Fibroblast of lung (primary cell): ENCODE data around the gene IRF5. TPM values are rescaled to one million over a fixed set of nuclear protein-coding genes. Genes with fewer than 3 reads are reported as not detected.

Source experiments
- DNase-seq, 2 donors: peaks; one replicate each; pipeline versions ENCODE4 v3.0.0 to v3.0.0-alpha.2; 2010; ENCODE audit warnings: low read depth in 2 of 2
- H2AFZ ChIP-seq: 2 replicates; pipeline ENCODE4 v1.5.1; 2012; ENCODE audit warnings: low read length, control low read depth, inconsistent platforms
- H3K27ac ChIP-seq: 2 replicates; pipeline ENCODE4 v1.5.1; 2011; ENCODE audit warnings: low read length, control low read depth; ENCODE audit not compliant: insufficient read depth
- H3K27me3 ChIP-seq: 2 replicates; pipeline ENCODE4 v1.5.1; 2011; ENCODE audit warnings: mild to moderate bottlenecking, low read length; ENCODE audit not compliant: control insufficient read depth, insufficient read depth
- H3K36me3 ChIP-seq: 2 replicates; pipeline ENCODE4 v1.5.1; 2011; ENCODE audit warnings: low read length; ENCODE audit not compliant: control insufficient read depth, insufficient read depth
- H3K4me1 ChIP-seq: 2 replicates; pipeline ENCODE4 v1.5.1; 2011; ENCODE audit warnings: low read length; ENCODE audit not compliant: control insufficient read depth, insufficient read depth; ENCODE audit errors: extremely low read depth
- H3K4me2 ChIP-seq: 2 replicates; pipeline ENCODE4 v1.5.1; 2011; ENCODE audit warnings: low read length, control low read depth; ENCODE audit not compliant: insufficient read depth; ENCODE audit errors: extremely low read depth
- H3K4me3 ChIP-seq, 4 experiments: fragments of 200-600 bp in 1 of 4; sonication (generic) in 1 of 4; replicated peaks in 1 of 4; 2 replicates each; pipeline ENCODE4 v1.5.1; 2011 to 2016; ENCODE audit warnings: low read length in 4 of 4, low read depth in 3 of 4, mild to moderate bottlenecking in 3 of 4, control low read depth in 2 of 4, inconsistent platforms in 1 of 4, mixed read lengths in 1 of 4; ENCODE audit not compliant: insufficient read depth in 1 of 4; ENCODE audit errors: control extremely low read depth in 1 of 4
- H3K79me2 ChIP-seq: 2 replicates; pipeline ENCODE4 v1.5.1; 2012; ENCODE audit warnings: mild to moderate bottlenecking, low read length, inconsistent platforms; ENCODE audit not compliant: control insufficient read depth, insufficient read depth
- H3K9ac ChIP-seq: 2 replicates; pipeline ENCODE4 v1.5.1; 2011; ENCODE audit warnings: mild to moderate bottlenecking, low read length, control low read depth; ENCODE audit not compliant: insufficient read depth
- H3K9me3 ChIP-seq: 2 replicates; pipeline ENCODE4 v1.5.1; 2012; ENCODE audit warnings: low read depth, low read length; ENCODE audit not compliant: control insufficient read depth, insufficient read depth
- H4K20me1 ChIP-seq: 2 replicates; pipeline ENCODE4 v1.5.1; 2011; ENCODE audit warnings: low read length; ENCODE audit not compliant: control insufficient read depth, insufficient read depth; ENCODE audit errors: extremely low read depth
- EZH2 ChIP-seq: IDR thresholded peaks from 2 replicates; pipeline ENCODE4 v1.5.1; 2012; ENCODE audit warnings: low read length, control low read depth, mild to moderate bottlenecking; ENCODE audit errors: missing control alignments
- polyA plus RNA-seq, 2 donors: library from polyadenylated mRNA; depleted of rRNA in 1 of 2; stranded (reverse) in 1 of 2; unstranded in 1 of 2; fragments of >200 nt; gene quantifications; 2 replicates each; pipeline ENCODE4 v1.2.1, GENCODE V29; 2011 to 2012; ENCODE audit warnings: missing spikeins in 1 of 2
- total RNA-seq: library from RNA; depleted of rRNA; stranded (reverse); fragments of >200 nt; gene quantifications from 2 replicates; pipeline ENCODE4 v1.2.1, GENCODE V29; 2014
- TF ChIP-seq, protein P1 (sequence below), 2 donors: IDR thresholded peaks in 1 of 2; conservative IDR thresholded peaks in 1 of 2; 1 replicate in 1 of 2; 2 replicates in 1 of 2; pipeline ENCODE4 v1.5.1; 2011 to 2012; ENCODE audit warnings: low read length in 2 of 2, control low read depth in 1 of 2, inconsistent platforms in 1 of 2, low read depth in 1 of 2, mild to moderate bottlenecking in 1 of 2

Gene IRF5
- total and polyA plus RNA-seq, 2 donors (not counting 1 experiment from before 2014, with no cell fraction given): 0.33 TPM; not detected in 1

DNA sequence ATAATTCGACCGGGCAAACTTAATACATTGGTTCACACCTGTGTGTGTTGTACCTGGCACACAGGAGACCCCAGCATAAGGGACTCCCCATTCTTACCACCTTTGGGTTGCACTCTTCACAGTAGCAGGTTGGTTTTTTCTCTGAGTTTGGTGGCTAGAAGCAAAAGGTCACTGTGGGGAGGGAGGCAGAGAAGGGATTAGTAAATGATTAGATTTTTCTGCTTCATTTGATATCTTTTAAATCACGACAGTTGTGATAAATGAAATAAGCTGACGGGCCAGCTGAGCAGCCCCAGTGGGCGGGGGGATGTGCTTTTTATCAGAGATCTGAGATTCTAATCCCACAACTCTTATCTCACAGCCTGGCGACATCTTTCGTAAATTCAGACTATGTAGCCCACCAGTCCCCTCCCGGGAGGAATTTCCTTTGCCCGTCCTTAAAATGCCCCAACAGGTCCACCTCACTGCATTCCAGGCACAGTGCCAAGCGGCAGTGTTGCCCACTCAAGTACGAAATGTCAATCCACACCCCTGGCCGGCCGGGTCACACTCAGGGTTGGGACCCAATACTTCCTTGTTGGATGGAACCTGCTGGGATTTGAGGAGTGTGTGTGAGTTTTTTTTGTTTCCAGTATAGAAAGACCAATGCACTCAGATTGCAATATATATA is 16.7 kb upstream of the IRF5 start:
- Histone ChIP-seq H2AFZ (no peak overlapping the region), H3K36me3 (no peaks in the 10 kb centered on the region), H3K27me3 (peaks cover 37% of the 10 kb centered on the region), H4K20me1 (no peaks in the 10 kb centered on the region), H3K4me1 (no peaks in the 10 kb centered on the region), H3K27ac (no peak overlapping the region), H3K4me2 (no peak overlapping the region), H3K9me3 (no peaks in the 10 kb centered on the region), H3K79me2 (no peaks in the 10 kb centered on the region), H3K9ac (no peak overlapping the region), H3K4me3 (no peak overlapping the region)
- no peak for TF ChIP-seq EZH2
- TF ChIP-seq, protein P1, sequence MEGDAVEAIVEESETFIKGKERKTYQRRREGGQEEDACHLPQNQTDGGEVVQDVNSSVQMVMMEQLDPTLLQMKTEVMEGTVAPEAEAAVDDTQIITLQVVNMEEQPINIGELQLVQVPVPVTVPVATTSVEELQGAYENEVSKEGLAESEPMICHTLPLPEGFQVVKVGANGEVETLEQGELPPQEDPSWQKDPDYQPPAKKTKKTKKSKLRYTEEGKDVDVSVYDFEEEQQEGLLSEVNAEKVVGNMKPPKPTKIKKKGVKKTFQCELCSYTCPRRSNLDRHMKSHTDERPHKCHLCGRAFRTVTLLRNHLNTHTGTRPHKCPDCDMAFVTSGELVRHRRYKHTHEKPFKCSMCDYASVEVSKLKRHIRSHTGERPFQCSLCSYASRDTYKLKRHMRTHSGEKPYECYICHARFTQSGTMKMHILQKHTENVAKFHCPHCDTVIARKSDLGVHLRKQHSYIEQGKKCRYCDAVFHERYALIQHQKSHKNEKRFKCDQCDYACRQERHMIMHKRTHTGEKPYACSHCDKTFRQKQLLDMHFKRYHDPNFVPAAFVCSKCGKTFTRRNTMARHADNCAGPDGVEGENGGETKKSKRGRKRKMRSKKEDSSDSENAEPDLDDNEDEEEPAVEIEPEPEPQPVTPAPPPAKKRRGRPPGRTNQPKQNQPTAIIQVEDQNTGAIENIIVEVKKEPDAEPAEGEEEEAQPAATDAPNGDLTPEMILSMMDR (conservative IDR thresholded peaks at IDR 0.05 in 1 of 2, IDR thresholded peaks at IDR 0.05 in 1 of 2; ENCODE audit: low read depth in 1 of 2, low read length in 2 of 2): no peak
- DNase-seq: no peak

DNA sequence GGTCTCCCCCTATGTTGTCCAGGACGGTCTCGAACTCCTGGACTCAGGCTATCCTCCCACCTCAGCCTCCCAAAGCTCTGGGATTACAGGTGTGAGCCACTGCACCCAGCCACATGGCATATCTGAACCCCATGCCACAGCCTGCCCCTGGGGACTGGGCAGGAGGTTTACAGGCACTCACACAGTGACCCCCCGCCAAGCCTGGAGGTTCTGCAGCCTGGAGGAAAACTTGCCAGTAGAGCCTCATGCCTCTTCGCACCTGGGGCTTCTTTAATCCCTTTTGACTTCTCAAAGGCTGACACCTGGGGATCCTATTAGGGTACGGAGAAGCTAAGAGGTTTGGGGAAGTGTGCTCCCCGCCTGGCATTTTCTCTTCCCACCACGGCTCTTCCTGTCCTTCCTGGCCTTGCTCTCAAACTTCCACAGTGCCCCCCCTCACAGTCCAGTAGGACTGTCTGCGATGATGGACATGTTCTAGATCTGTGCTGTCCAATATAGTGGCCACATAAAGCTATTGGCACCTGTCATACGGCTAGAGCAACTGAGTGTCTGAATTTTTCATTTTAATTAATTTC is 15.8 kb upstream of the IRF5 start:
- H3K36me3 ChIP-seq: no peaks in the 10 kb centered on the region
- H3K79me2 ChIP-seq: no peaks in the 10 kb centered on the region
- H3K27ac ChIP-seq: no peak overlapping the region
- no peak overlapping the region for H2AFZ ChIP-seq
- no peaks in the 10 kb centered on the region for H4K20me1 ChIP-seq
- H3K4me2 ChIP-seq: no peak overlapping the region
- no peaks in the 10 kb centered on the region for H3K4me1 ChIP-seq
- H3K9ac ChIP-seq: no peak overlapping the region
- TF ChIP-seq EZH2: no peak
- TF ChIP-seq, protein P1 (conservative IDR thresholded peaks at IDR 0.05 in 1 of 2, IDR thresholded peaks at IDR 0.05 in 1 of 2; ENCODE audit: low read depth in 1 of 2, low read length in 2 of 2): no peak
- H3K27me3 ChIP-seq: peaks cover 30% of the 10 kb centered on the region
- H3K9me3 ChIP-seq: no peaks in the 10 kb centered on the region
- no peak overlapping the region for H3K4me3 ChIP-seq
- no peak for DNase-seq

DNA sequence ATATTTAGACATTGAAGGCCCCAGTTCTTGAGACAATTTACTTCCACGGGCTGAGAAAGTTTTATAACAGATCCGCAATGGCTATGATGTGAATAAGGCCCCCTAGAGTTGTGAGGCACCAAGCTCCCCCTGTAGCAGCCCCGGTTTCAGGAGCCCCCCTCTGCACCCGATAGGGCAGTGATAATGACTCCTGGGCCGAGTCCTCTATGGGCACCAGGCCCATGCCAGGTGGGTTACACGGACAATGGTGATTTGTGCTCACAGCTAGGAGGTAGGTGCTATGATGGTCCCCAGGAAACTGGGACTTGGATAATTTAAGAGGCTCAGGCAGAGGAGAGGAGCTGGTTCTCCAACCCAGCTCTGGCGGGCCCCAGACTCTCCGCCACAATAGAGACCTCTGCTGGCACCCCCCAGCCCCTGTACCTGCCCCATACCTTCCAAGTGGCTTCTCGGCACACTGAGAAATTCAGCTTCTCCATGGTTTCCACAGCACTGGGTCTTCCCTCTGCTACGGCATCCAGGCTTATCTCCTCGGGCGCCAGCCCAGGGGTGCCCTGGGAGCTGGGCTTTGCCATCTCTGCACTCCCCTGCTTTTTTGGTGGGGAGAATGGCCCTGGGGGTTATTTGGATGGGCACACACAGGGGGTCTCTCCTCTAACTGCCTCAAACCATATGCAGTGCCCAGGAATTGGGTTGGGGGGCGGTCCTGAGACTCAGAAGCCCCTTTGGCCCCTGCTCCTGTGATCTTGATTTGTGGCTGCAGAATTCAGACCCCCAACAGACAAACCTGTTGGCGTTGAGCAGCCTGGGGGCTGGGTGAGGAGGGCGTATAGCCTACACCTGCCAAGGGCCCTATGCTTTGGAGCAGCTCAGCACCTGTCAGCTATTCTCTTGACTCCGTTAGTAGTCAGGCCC is 15.0 kb upstream of the IRF5 start:
- Histone ChIP-seq H3K4me3 (no peak overlapping the region), H3K27ac (no peak overlapping the region), H2AFZ (no peak overlapping the region), H3K4me1 (no peaks in the 10 kb centered on the region), H3K36me3 (no peaks in the 10 kb centered on the region), H3K9me3 (no peaks in the 10 kb centered on the region), H4K20me1 (no peaks in the 10 kb centered on the region), H3K27me3 (peaks cover 28% of the 10 kb centered on the region), H3K4me2 (no peak overlapping the region), H3K79me2 (no peaks in the 10 kb centered on the region), H3K9ac (no peak overlapping the region)
- no peak for DNase-seq
- no peak for TF ChIP-seq EZH2
- TF ChIP-seq, protein P1 (conservative IDR thresholded peaks at IDR 0.05 in 1 of 2, IDR thresholded peaks at IDR 0.05 in 1 of 2; ENCODE audit: low read depth in 1 of 2, low read length in 2 of 2): no peak
